ENCODE results near the gene DMAC2L.

DMAC2L gene

DNA sequence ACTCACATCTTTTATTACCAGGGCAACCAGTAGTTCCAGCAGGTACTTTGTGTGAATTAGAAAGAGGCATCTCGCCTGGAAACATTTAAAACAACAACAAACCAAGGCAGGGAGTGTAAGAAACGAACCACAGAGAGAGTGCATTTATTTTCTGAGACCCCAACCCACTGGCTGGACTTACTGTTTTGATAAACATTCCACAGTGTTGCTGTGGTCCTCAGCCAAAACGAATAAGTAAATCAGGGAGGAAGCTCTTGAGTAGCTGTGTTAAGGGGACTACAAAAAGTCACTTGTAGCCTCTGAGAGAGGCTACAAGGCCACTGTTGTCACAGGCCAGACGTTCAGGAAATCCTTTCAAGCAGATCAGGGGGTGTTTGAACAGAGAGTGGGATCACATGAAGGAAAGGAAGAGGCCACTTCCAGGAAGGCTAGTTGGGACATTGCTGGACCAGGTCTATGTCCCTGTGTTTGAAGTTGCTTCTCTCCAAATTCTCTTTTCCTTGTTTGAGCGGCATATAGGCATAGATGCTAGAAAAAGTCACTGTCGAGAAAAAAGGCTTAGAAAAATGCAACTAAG is 33.8 kb downstream of the DMAC2L start:
- Histone ChIP-seq H4K20me1 (ENCODE audit: insufficient read depth, low read length, poor library complexity, severe bottlenecking) (no peaks in the 10 kb centered on the region), H3K9me3 (ENCODE audit: insufficient read depth, low read depth, low read length) (no peaks in the 10 kb centered on the region), H2AFZ (ENCODE audit: low read length) (no peak overlapping the region), H3K27me3 (ENCODE audit: insufficient read depth, low read length, poor library complexity, severe bottlenecking) (no peaks in the 10 kb centered on the region), H3F3A (ENCODE audit: low read depth) (no peaks in the 10 kb centered on the region), H3K4me3 (ENCODE audit: low read length, poor library complexity, severe bottlenecking) (no peak overlapping the region), H3K36me3 (ENCODE audit: insufficient read depth, low read length) (no peaks in the 10 kb centered on the region), H3K9me2 (replicated peaks; ENCODE audit: low read depth, low read length) (no peaks in the 10 kb centered on the region), H3K79me2 (ENCODE audit: insufficient read depth, low read length) (no peaks in the 10 kb centered on the region), H3K4me2 (ENCODE audit: low read depth, low read length, poor library complexity, severe bottlenecking) (no peak overlapping the region), H3K9ac (ENCODE audit: low read depth, low read length, poor library complexity, severe bottlenecking) (no peak overlapping the region), H3K4me1 (ENCODE audit: insufficient read depth, low read length, poor library complexity, severe bottlenecking) (peaks cover 23% of the 10 kb centered on the region)
- no peak for TF ChIP-seq CTCF (conservative IDR thresholded peaks at IDR 0.05; ENCODE audit: low read length)
- TF ChIP-seq EZH2phosphoT487 (IDR thresholded peaks at IDR 0.05; ENCODE audit: borderline replicate concordance) = no peak

DNA sequence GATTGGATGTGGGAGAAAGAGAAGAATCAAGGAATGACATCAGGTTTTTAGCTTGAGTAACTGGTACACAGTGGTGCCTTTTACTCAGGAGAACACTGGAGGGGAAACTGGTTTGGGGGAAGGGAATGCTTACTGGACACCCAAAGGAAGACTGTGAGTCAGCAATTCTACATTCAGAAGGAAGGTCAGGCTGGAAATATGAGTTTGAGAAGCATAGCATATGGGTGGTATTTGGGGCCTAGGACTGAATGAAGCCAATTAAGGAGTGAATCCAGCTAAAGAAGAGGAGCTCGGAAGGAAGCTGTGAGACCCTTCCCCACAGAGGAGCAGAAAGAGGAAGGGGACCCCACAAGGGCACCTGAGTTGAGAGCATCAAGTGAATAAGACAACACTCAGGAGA is 35.4 kb downstream of the DMAC2L start:
- TF ChIP-seq CTCF (conservative IDR thresholded peaks at IDR 0.05; ENCODE audit: low read length) = no peak
- no peak for TF ChIP-seq EZH2phosphoT487 (IDR thresholded peaks at IDR 0.05; ENCODE audit: borderline replicate concordance)
- Histone ChIP-seq H3K4me1 (ENCODE audit: insufficient read depth, low read length, poor library complexity, severe bottlenecking) (peaks cover 23% of the 10 kb centered on the region), H3K27me3 (ENCODE audit: insufficient read depth, low read length, poor library complexity, severe bottlenecking) (no peaks in the 10 kb centered on the region), H3K79me2 (ENCODE audit: insufficient read depth, low read length) (no peaks in the 10 kb centered on the region), H3K9ac (ENCODE audit: low read depth, low read length, poor library complexity, severe bottlenecking) (no peak overlapping the region), H3K9me2 (replicated peaks; ENCODE audit: low read depth, low read length) (no peaks in the 10 kb centered on the region), H3K4me3 (ENCODE audit: low read length, poor library complexity, severe bottlenecking) (no peak overlapping the region), H3K4me2 (ENCODE audit: low read depth, low read length, poor library complexity, severe bottlenecking) (no peak overlapping the region), H3F3A (ENCODE audit: low read depth) (no peaks in the 10 kb centered on the region), H2AFZ (ENCODE audit: low read length) (no peak overlapping the region), H4K20me1 (ENCODE audit: insufficient read depth, low read length, poor library complexity, severe bottlenecking) (no peaks in the 10 kb centered on the region), H3K36me3 (ENCODE audit: insufficient read depth, low read length) (no peaks in the 10 kb centered on the region), H3K9me3 (ENCODE audit: insufficient read depth, low read depth, low read length) (no peaks in the 10 kb centered on the region)

GRCh38 chr14:50348933-50349332 is 36.8 kb downstream of the DMAC2L start:
- H3K4me3 ChIP-seq (ENCODE audit: low read length, poor library complexity, severe bottlenecking) = no peak overlapping the region
- H4K20me1 ChIP-seq (ENCODE audit: insufficient read depth, low read length, poor library complexity, severe bottlenecking) = no peaks in the 10 kb centered on the region
- no peaks in the 10 kb centered on the region for H3K79me2 ChIP-seq (ENCODE audit: insufficient read depth, low read length)
- H3F3A ChIP-seq (ENCODE audit: low read depth) = no peaks in the 10 kb centered on the region
- H3K4me2 ChIP-seq (ENCODE audit: low read depth, low read length, poor library complexity, severe bottlenecking) = no peak overlapping the region
- H2AFZ ChIP-seq (ENCODE audit: low read length) = no peak overlapping the region
- TF ChIP-seq CTCF (conservative IDR thresholded peaks at IDR 0.05; ENCODE audit: low read length) (no peak), EZH2phosphoT487 (IDR thresholded peaks at IDR 0.05; ENCODE audit: borderline replicate concordance) (no peak)
- H3K9ac ChIP-seq (ENCODE audit: low read depth, low read length, poor library complexity, severe bottlenecking) = no peak overlapping the region
- peaks cover 12% of the 10 kb centered on the region for H3K4me1 ChIP-seq (ENCODE audit: insufficient read depth, low read length, poor library complexity, severe bottlenecking)
- H3K9me2 ChIP-seq (replicated peaks; ENCODE audit: low read depth, low read length) = no peaks in the 10 kb centered on the region
- no peaks in the 10 kb centered on the region for H3K27me3 ChIP-seq (ENCODE audit: insufficient read depth, low read length, poor library complexity, severe bottlenecking)
- no peaks in the 10 kb centered on the region for H3K36me3 ChIP-seq (ENCODE audit: insufficient read depth, low read length)
- no peaks in the 10 kb centered on the region for H3K9me3 ChIP-seq (ENCODE audit: insufficient read depth, low read depth, low read length)
